Chondrocyte (in vitro differentiated cells): ENCODE measurements around the gene PTPN12. TPM values are rescaled to one million over a fixed set of nuclear protein-coding genes. Genes with fewer than 3 reads are reported as not detected.

Experiments used
- DNase-seq: peaks from one replicate; pipeline ENCODE4 v3.0.0; 2021; ENCODE audit warnings: mixed read lengths, low spot score
- H3K27ac Mint-ChIP-seq: one replicate; pipeline ENCODE4 v1.8.0; 2021; ENCODE audit warnings: mild to moderate bottlenecking, moderate library complexity, mixed read lengths; ENCODE audit not compliant: unreplicated experiment
- H3K27me3 Mint-ChIP-seq: 2 replicates; pipeline ENCODE4 v1.8.0; 2021; ENCODE audit warnings: low read depth, mixed read lengths
- H3K36me3 Mint-ChIP-seq: 2 replicates; pipeline ENCODE4 v1.8.0; 2021; ENCODE audit warnings: low read depth, mixed read lengths
- H3K4me1 Mint-ChIP-seq: 2 replicates; pipeline ENCODE4 v1.8.0; 2021; ENCODE audit warnings: low read depth, mild to moderate bottlenecking, mixed read lengths
- H3K4me3 Mint-ChIP-seq: one replicate; pipeline ENCODE4 v1.8.0; 2021; ENCODE audit warnings: mild to moderate bottlenecking, moderate library complexity, mixed read lengths; ENCODE audit not compliant: unreplicated experiment
- H3K9me3 Mint-ChIP-seq: 2 replicates; pipeline ENCODE4 v1.8.0; 2021; ENCODE audit warnings: low read depth, mixed read lengths
- CTCF ChIP-seq: fragments of 200-600 bp; sonication (generic); IDR thresholded peaks from 2 replicates; pipeline ENCODE4 v1.5.0; 2021; ENCODE audit warnings: antibody characterized with exemption, mild to moderate bottlenecking, moderate library complexity
- long read RNA-seq: library from polyadenylated mRNA; stranded (forward); transcript quantifications from one replicate; pipeline ENCODE4 v2.0.0, GENCODE V29; 2021
- total RNA-seq: library from RNA; stranded (reverse); gene quantifications from 3 replicates; pipeline ENCODE4 v1.2.1, GENCODE V29; 2021

PTPN12 gene
- 68.2 to 72.0 TPM (median 69.3 TPM) in 3 replicates for total RNA-seq
- long read RNA-seq, transcript PTPN12-201 (18 exons, 3,406 nt), result major isoform, 6 of 22 reads
- long read RNA-seq, partial matches to known transcripts, result 4 of 22 reads
- long read RNA-seq, other reads (novel, unspliced or antisense), result 9 of 22 reads

- peak; percentile 17 for TF ChIP-seq CTCF
- Mint-ChIP-seq H3K4me3 (peak within 1 kb of the TSS; percentile 94), H3K9me3 (no peaks in the 10 kb centered on the region), H3K27me3 (no peaks in the 10 kb centered on the region), H3K36me3 (peaks cover 1% of the 10 kb centered on the region), H3K4me1 (peaks cover 40% of the 10 kb centered on the region), H3K27ac (peak within 1 kb of the TSS; percentile 98)
- no peak for DNase-seq
These were observed at the start of gene PTPN12 for GRCh38 chr7:77537136-77537777. Gene PTPN12, plus strand, starts transcription at chr7:77537295. Its CDS starts 252 bp downstream, at chr7:77537547.

- no peak for TF ChIP-seq CTCF
- H3K27me3 Mint-ChIP-seq, result no peaks in the 10 kb centered on the region
- DNase-seq, result no peak
- H3K4me3 Mint-ChIP-seq, result no peak overlapping the region
- no peak overlapping the region for H3K27ac Mint-ChIP-seq
- no peaks in the 10 kb centered on the region for H3K36me3 Mint-ChIP-seq
- H3K4me1 Mint-ChIP-seq, result no peaks in the 10 kb centered on the region
- H3K9me3 Mint-ChIP-seq, result no peaks in the 10 kb centered on the region
These were observed 48.1 kb upstream of the PTPN12 start for GRCh38 chr7:77488986-77489385.

- TF ChIP-seq CTCF, result no peak
- Mint-ChIP-seq H3K36me3 (no peaks in the 10 kb centered on the region), H3K27me3 (no peaks in the 10 kb centered on the region), H3K4me1 (peaks cover 7% of the 10 kb centered on the region), H3K4me3 (no peak overlapping the region), H3K9me3 (no peaks in the 10 kb centered on the region), H3K27ac (no peak overlapping the region)
- DNase-seq, result no peak
These were observed 40.0 kb upstream of the PTPN12 start for GRCh38 chr7:77497079-77497478.

GRCh38 chr7:77498659-77499379 lies 38.3 kb upstream of the PTPN12 start:
- no peak for TF ChIP-seq CTCF
- Mint-ChIP-seq H3K27ac (no peak overlapping the region), H3K27me3 (no peaks in the 10 kb centered on the region), H3K36me3 (no peaks in the 10 kb centered on the region), H3K4me1 (peaks cover 7% of the 10 kb centered on the region), H3K4me3 (no peak overlapping the region), H3K9me3 (no peaks in the 10 kb centered on the region)
- no peak for DNase-seq

GRCh38 chr7:77501192-77501515 lies 35.9 kb upstream of the PTPN12 start:
- no peaks in the 10 kb centered on the region for H3K36me3 Mint-ChIP-seq
- TF ChIP-seq CTCF, result no peak
- H3K27me3 Mint-ChIP-seq, result no peaks in the 10 kb centered on the region
- no peak overlapping the region for H3K27ac Mint-ChIP-seq
- no peak for DNase-seq
- H3K9me3 Mint-ChIP-seq, result no peaks in the 10 kb centered on the region
- peaks cover 7% of the 10 kb centered on the region for H3K4me1 Mint-ChIP-seq
- H3K4me3 Mint-ChIP-seq, result no peak overlapping the region
